ENCODE data around the gene CDH1. TPM values are rescaled to one million over a fixed set of nuclear protein-coding genes. Genes with fewer than 3 reads are reported as not detected.

CDH1 gene
- total RNA-seq, 4 donors from 2014 or later: 190 to 551 (median 434) TPM

GRCh38 chr16:68883685-68884084 lies 146.6 kb downstream of the CDH1 start:
- WGBS, 2 donors (ENCODE audit: low coverage in 1 of 2): 95 to 96% methylated on average over 6 of the region's 6 CpGs
- H3K27ac ChIP-seq: no peak overlapping the region
- no peaks in the 10 kb centered on the region for H3K4me1 ChIP-seq
- peaks cover 0 to 24% (median 0%) of the 10 kb centered on the region in 4 donors for H3K36me3 ChIP-seq
- intact Hi-C loops (cut with DNase I; ENCODE audit: low total_unique reads) (no loop called here), in situ Hi-C loops (cut with MboI; ENCODE audit: low pct_ligation_motif_present in 1 of 4, low pct_unique_long_range_greater_than_20kb in 1 of 4, low sequenced_read_pairs in 3 of 4) (loop anchor here in 1 of 4 donors (25.0 kb wide), 1 partner anchor 404 kb away; no protein-coding TSS in a partner anchor)
- DNase-seq: no peak
- TF ChIP-seq POLR2AphosphoS5 (IDR thresholded peaks at IDR 0.05) (no peak), POLR2A (IDR thresholded peaks at IDR 0.05) (no peak), EP300 (IDR thresholded peaks at IDR 0.05; ENCODE audit: low read depth) (no peak)
- TF ChIP-seq, protein P1, sequence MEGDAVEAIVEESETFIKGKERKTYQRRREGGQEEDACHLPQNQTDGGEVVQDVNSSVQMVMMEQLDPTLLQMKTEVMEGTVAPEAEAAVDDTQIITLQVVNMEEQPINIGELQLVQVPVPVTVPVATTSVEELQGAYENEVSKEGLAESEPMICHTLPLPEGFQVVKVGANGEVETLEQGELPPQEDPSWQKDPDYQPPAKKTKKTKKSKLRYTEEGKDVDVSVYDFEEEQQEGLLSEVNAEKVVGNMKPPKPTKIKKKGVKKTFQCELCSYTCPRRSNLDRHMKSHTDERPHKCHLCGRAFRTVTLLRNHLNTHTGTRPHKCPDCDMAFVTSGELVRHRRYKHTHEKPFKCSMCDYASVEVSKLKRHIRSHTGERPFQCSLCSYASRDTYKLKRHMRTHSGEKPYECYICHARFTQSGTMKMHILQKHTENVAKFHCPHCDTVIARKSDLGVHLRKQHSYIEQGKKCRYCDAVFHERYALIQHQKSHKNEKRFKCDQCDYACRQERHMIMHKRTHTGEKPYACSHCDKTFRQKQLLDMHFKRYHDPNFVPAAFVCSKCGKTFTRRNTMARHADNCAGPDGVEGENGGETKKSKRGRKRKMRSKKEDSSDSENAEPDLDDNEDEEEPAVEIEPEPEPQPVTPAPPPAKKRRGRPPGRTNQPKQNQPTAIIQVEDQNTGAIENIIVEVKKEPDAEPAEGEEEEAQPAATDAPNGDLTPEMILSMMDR (IDR thresholded peaks at IDR 0.05): no peak
- H3K27me3 ChIP-seq: no peaks in the 10 kb centered on the region
- H3K9me3 ChIP-seq: no peaks in the 10 kb centered on the region
- H3K4me3 ChIP-seq: no peak overlapping the region

- Histone ChIP-seq H3K36me3 (peaks cover 0 to 24% (median 0%) of the 10 kb centered on the region in 4 donors), H3K27me3 (no peaks in the 10 kb centered on the region), H3K4me1 (no peaks in the 10 kb centered on the region), H3K4me3 (no peak overlapping the region), H3K9me3 (no peaks in the 10 kb centered on the region), H3K27ac (no peak overlapping the region)
- no peak for DNase-seq
- intact Hi-C loops (cut with DNase I; ENCODE audit: low total_unique reads) (no loop called here), in situ Hi-C loops (cut with MboI; ENCODE audit: low pct_ligation_motif_present in 1 of 4, low pct_unique_long_range_greater_than_20kb in 1 of 4, low sequenced_read_pairs in 3 of 4) (loop anchor here in 1 of 4 donors (25.0 kb wide), 1 partner anchor 403 kb away; no protein-coding TSS in a partner anchor)
- 81% methylated on average over 1 of the region's 1 CpG; no CpG with 5 or more reads in 1 of the 2 donors for WGBS, 2 donors (ENCODE audit: low coverage in 1 of 2)
- TF ChIP-seq POLR2A (IDR thresholded peaks at IDR 0.05) (no peak), POLR2AphosphoS5 (IDR thresholded peaks at IDR 0.05) (no peak)
These were observed 147.3 kb downstream of the CDH1 start for GRCh38 chr16:68884401-68884800.

Small RNA genes lying within 50 kb of the gene (small RNA-seq; reads per million reads assigned to genes)
- gene RNA5SP429: 0 to 0.28 (median 0) reads per million in 4 donors

Other genes starting within 250 kb of the CDH1 start
- gene ZFP90, start 198.0 kb upstream of the CDH1 start, total RNA-seq: 10 to 100 TPM; 10.1 to 78.2 (median 16.4) TPM
- gene CDH3, start 92.0 kb upstream of the CDH1 start, total RNA-seq: 1 to 10 TPM in 1 of 4 donors, under 1 TPM in 1, not detected in 2; 0.32 to 2.0 TPM
- gene TANGO6, start 106.2 kb downstream of the CDH1 start, total RNA-seq: 10 to 100 TPM; 10.6 to 55.4 (median 22.8) TPM